PFSK-1 (cell line): ENCODE measurements around the gene MYO10.

Experiments used
- FOXP2 ChIP-seq: optimal IDR thresholded peaks from 2 replicates; pipeline ENCODE3; 2011; ENCODE audit warnings: borderline replicate concordance, control low read depth, inconsistent platforms; ENCODE audit not compliant: insufficient read depth; ENCODE audit errors: extremely low read length, extremely low read depth
- POLR2AphosphoS5 ChIP-seq: IDR thresholded peaks from 2 replicates; pipeline ENCODE4 v1.6.1; 2012; ENCODE audit warnings: low read depth, mild to moderate bottlenecking, control low read depth, low read length, moderate library complexity
- REST ChIP-seq, 2 experiments: IDR thresholded peaks; 2 replicates each; pipeline versions ENCODE4 v1.6.1 to v1.8.0; 2011 to 2012; ENCODE audit warnings: low read depth in 2 of 2, low read length in 2 of 2, control low read depth in 1 of 2, inconsistent platforms in 1 of 2, mild to moderate bottlenecking in 1 of 2, moderate library complexity in 1 of 2; ENCODE audit not compliant: insufficient read depth in 1 of 2
- SIN3A ChIP-seq: IDR thresholded peaks from 2 replicates; pipeline ENCODE4 v1.6.1; 2012; ENCODE audit warnings: mild to moderate bottlenecking, low read length, moderate library complexity, borderline replicate concordance; ENCODE audit not compliant: insufficient read depth
- TAF1 ChIP-seq: IDR thresholded peaks from 2 replicates; pipeline ENCODE4 v1.6.1; 2012; ENCODE audit warnings: low read length, control low read depth, borderline replicate concordance; ENCODE audit not compliant: insufficient read depth

The MYO10 gene

GRCh38 chr5:16953729-16954128 is 17.6 kb upstream of the MYO10 start:
- TF ChIP-seq SIN3A (no peak), TAF1 (no peak), REST (IDR thresholded peaks at IDR 0.05; ENCODE audit: insufficient read depth in 1 of 2, low read depth in 2 of 2, low read length in 2 of 2) (no peak)

- no peak for TF ChIP-seq FOXP2
- TF ChIP-seq TAF1: no peak
- no peak for TF ChIP-seq POLR2AphosphoS5
- TF ChIP-seq REST (IDR thresholded peaks at IDR 0.05; ENCODE audit: insufficient read depth in 1 of 2, low read depth in 2 of 2, low read length in 2 of 2): no peak
- TF ChIP-seq SIN3A: no peak
These were observed 17.0 kb upstream of the MYO10 start for GRCh38 chr5:16952968-16953671.

- TF ChIP-seq REST (IDR thresholded peaks at IDR 0.05; ENCODE audit: insufficient read depth in 1 of 2, low read depth in 2 of 2, low read length in 2 of 2): no peak
- no peak for TF ChIP-seq SIN3A
- TF ChIP-seq POLR2AphosphoS5: no peak
- no peak for TF ChIP-seq TAF1
- no peak for TF ChIP-seq FOXP2
These were observed 10.6 kb upstream of the MYO10 start for GRCh38 chr5:16946725-16947124.

- TF ChIP-seq TAF1 (no peak), FOXP2 (no peak), SIN3A (no peak), POLR2AphosphoS5 (no peak), REST (IDR thresholded peaks at IDR 0.05; ENCODE audit: insufficient read depth in 1 of 2, low read depth in 2 of 2, low read length in 2 of 2) (no peak)
These were observed 8.9 kb upstream of the MYO10 start for GRCh38 chr5:16944816-16945562.
